ENCODE data around the gene TMEM107. TPM values are rescaled to one million over a fixed set of nuclear protein-coding genes. Genes with fewer than 3 reads are reported as not detected.

Gene TMEM107
- total and polyA plus RNA-seq, 10 of the 15 experiments (the other 5 are each of a cell fraction or from before 2014, with no cell fraction given) = 7.9 to 38.7 (median 22.9) TPM

DNA sequence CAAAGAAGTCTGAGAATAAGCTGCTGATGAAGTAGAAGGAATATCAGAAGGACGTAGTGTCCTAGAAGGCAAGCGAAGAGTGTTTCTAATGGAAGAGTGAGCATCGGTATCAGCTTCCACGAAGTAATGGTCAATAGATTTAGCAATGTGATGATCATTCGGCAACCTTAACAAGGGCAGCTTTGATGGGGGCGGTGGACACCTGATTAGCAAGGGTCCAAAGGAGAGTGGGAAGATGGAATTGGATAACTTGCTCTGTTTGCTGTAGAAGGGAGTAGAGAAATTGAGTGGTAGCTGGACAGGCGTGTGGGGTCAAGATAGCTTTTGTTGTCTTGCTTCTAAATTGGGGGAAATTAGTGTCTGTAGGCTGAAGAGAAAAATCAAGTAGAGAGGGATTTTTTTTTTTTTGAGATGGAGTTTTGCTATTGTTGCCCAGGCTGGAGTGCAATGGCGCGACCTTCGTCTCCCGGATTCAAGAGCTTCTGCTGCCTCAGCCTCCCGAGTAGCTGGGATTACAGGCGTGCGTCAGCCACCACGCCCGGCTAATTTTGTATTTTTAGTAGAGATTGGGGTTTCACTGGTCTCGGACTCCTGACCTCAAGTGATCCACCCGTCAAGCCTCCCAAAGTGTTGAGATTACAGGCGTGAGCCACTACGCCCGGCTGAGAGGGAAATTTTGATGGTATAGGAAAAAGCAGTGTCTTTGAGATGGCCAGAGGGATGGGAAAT is 38.4 kb downstream of the TMEM107 start:
- no peaks in the 10 kb centered on the region for H3K9me3 ChIP-seq (replicated peaks; ENCODE audit: control insufficient read depth, insufficient read depth, low read length)
- ATAC-seq (peak; percentile 6), FAIRE-seq (no peak), DNase-seq (ENCODE audit: low read depth, low spot score) (no peak)
- in situ Hi-C loops (cut with MboI) (no loop called here), intact Hi-C loops (cut with micrococcal nuclease; ENCODE audit: unreplicated experiment) (loop anchor here (1.0 to 5.0 kb wide), 6 partner anchors 12 to 164 kb away; no protein-coding TSS in a partner anchor)
- peak overlapping the region; percentile 97 for H3K27ac ChIP-seq (ENCODE audit: control insufficient read depth, insufficient read depth)
- POLR2A ChIA-PET = interaction anchor here (0.6 to 5.0 kb wide), 14 partner anchors 11 to 110 kb away, joined by 3 to 37 read pairs (median 8); partner anchors contain the start of genes ALOXE3, CTC1 and HES7
- H3K79me2 ChIP-seq (ENCODE audit: control insufficient read depth, insufficient read depth, low read length) = no peaks in the 10 kb centered on the region
- CTCF ChIA-PET = interaction anchor here (0.8 to 5.4 kb wide), 24 partner anchors 9 to 205 kb away, joined by 3 to 40 read pairs (median 8); partner anchors contain the start of genes ALOXE3, AURKB, HES7 and PER1
- 0 out of 2 replicates have a peak, but pooled peaks have one; percentile 6 for TF ChIP-seq RUNX3 (IDR thresholded peaks at IDR 0.05; ENCODE audit: low read length)
- TF ChIP-seq ESRRA (IDR thresholded peaks at IDR 0.05; ENCODE audit: low read length) = no peak
- TF ChIP-seq HDGF (IDR thresholded peaks at IDR 0.05) = no peak
- no peak for TF ChIP-seq JUNB (IDR thresholded peaks at IDR 0.05)
- 0 out of 2 replicates have a peak, but pooled peaks have one; percentile 23 for TF ChIP-seq PAX5 (IDR thresholded peaks at IDR 0.05; ENCODE audit: borderline replicate concordance, low read depth, low read length)
- TF ChIP-seq NR2C2 (IDR thresholded peaks at IDR 0.05; ENCODE audit: borderline replicate concordance, control insufficient read depth, insufficient read length, low read depth) = no peak
- TF ChIP-seq BHLHE40 (IDR thresholded peaks at IDR 0.05; ENCODE audit: borderline replicate concordance in 1 of 2, low read depth in 2 of 2, low read length in 1 of 2) = no peak
- no peak for TF ChIP-seq MYB (IDR thresholded peaks at IDR 0.05; ENCODE audit: borderline replicate concordance, low read depth, low read length)
- TF ChIP-seq MXI1 (IDR thresholded peaks at IDR 0.05; ENCODE audit: low read depth, low read length) = 0 out of 2 replicates have a peak, but pooled peaks have one; percentile 21
- TF ChIP-seq, protein P1, sequence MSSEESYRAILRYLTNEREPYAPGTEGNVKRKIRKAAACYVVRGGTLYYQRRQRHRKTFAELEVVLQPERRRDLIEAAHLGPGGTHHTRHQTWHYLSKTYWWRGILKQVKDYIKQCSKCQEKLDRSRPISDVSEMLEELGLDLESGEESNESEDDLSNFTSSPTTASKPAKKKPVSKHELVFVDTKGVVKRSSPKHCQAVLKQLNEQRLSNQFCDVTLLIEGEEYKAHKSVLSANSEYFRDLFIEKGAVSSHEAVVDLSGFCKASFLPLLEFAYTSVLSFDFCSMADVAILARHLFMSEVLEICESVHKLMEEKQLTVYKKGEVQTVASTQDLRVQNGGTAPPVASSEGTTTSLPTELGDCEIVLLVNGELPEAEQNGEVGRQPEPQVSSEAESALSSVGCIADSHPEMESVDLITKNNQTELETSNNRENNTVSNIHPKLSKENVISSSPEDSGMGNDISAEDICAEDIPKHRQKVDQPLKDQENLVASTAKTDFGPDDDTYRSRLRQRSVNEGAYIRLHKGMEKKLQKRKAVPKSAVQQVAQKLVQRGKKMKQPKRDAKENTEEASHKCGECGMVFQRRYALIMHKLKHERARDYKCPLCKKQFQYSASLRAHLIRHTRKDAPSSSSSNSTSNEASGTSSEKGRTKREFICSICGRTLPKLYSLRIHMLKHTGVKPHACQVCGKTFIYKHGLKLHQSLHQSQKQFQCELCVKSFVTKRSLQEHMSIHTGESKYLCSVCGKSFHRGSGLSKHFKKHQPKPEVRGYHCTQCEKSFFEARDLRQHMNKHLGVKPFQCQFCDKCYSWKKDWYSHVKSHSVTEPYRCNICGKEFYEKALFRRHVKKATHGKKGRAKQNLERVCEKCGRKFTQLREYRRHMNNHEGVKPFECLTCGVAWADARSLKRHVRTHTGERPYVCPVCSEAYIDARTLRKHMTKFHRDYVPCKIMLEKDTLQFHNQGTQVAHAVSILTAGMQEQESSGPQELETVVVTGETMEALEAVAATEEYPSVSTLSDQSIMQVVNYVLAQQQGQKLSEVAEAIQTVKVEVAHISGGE (CRISPR knock-in tag; IDR thresholded peaks at IDR 0.05) = no peak
- TF ChIP-seq GATAD2B (conservative IDR thresholded peaks at IDR 0.05; ENCODE audit: low read depth) = no peak
- peak overlapping the region; percentile 69 for H3K4me3 ChIP-seq
- RAD21 ChIA-PET (ENCODE audit: unreplicated experiment) = interaction anchor here (0.7 to 4.0 kb wide), 16 partner anchors 11 to 163 kb away, joined by 3 to 33 read pairs (median 5); partner anchors contain the start of genes AURKB, BORCS6, HES7 and PER1
- no peaks in the 10 kb centered on the region for H3K27me3 ChIP-seq (replicated peaks in 1 of 2; ENCODE audit: control insufficient read depth in 2 of 2, insufficient read depth in 2 of 2, low read length in 1 of 2)
- H3K4me1 ChIP-seq (ENCODE audit: control insufficient read depth, insufficient read depth, low read length) = peaks cover 7% of the 10 kb centered on the region
- peak overlapping the region; percentile 91 for H2AFZ ChIP-seq (ENCODE audit: control insufficient read depth, low read depth, low read length)
- 32% methylated on average over 21 of the region's 21 CpGs for WGBS (ENCODE audit: insufficient coverage, insufficient replicate concordance, low lambda C conversion rate, missing lambda C conversion rate)
- H3K36me3 ChIP-seq (ENCODE audit: control insufficient read depth in 2 of 2, insufficient read depth in 2 of 2, low read length in 1 of 2) = peaks cover 3 to 8% of the 10 kb centered on the region in 2 experiments
- SMC1A ChIA-PET (ENCODE audit: uncharacterized antibody, unreplicated experiment) = interaction anchor here (0.8 to 4.4 kb wide), 19 partner anchors 11 to 163 kb away, joined by 3 to 42 read pairs (median 4); partner anchors contain the start of genes ALOXE3, HES7 and VAMP2
- H3K9ac ChIP-seq (ENCODE audit: control insufficient read depth, insufficient read depth, low read length) = peak overlapping the region; percentile 79
- BruUV-seq (replicated peaks) = no TSS peak
- peak overlapping the region; percentile 88 for H3K4me2 ChIP-seq (ENCODE audit: control insufficient read depth, insufficient read depth)
- H4K20me1 ChIP-seq (ENCODE audit: control insufficient read depth, insufficient read depth) = no peaks in the 10 kb centered on the region
